Common myeloid progenitor, CD34-positive (primary cell): ENCODE results near the gene XYLT1.
A peak's percentile ranks its signal among the peaks of the same experiment; 100 is the strongest.

Experiments used
- CTCF ChIA-PET: fragments of 350-600 bp; sonication (Branson Sonifier 250); formaldehyde crosslinking; loops from one replicate; lab custom pipeline; 2021; ENCODE audit warnings: antibody characterized with exemption; lab: Charles Lee
- POLR2A ChIA-PET: fragments of 350-600 bp; sonication (Branson Sonifier 250); formaldehyde crosslinking; loops from one replicate; lab custom pipeline; 2021; ENCODE audit warnings: antibody characterized with exemption; lab: Charles Lee
- DNase-seq, 3 donors: peaks; one replicate each; pipeline versions ENCODE4 v3.0.0 to v3.0.0-alpha.2; 2013
- H3K27ac ChIP-seq, 2 experiments: 1 replicate in 1 of 2; 2 replicates in 1 of 2; pipeline ENCODE4 v1.7.0; 2013; ENCODE audit warnings: inconsistent platforms in 2 of 2, low read length in 2 of 2, mild to moderate bottlenecking in 2 of 2, low read depth in 1 of 2, moderate library complexity in 1 of 2; ENCODE audit not compliant: severe bottlenecking in 2 of 2, insufficient read depth in 1 of 2, poor library complexity in 1 of 2
- H3K27me3 ChIP-seq, 5 experiments: replicated peaks in 2 of 5; 1 replicate in 3 of 5; 2 replicates in 2 of 5; pipeline versions ENCODE4 v1.6.1 to v1.7.0; 2013; ENCODE audit warnings: low read length in 4 of 5, mild to moderate bottlenecking in 2 of 5, moderate library complexity in 2 of 5, inconsistent platforms in 1 of 5; ENCODE audit not compliant: insufficient read depth in 5 of 5, control insufficient read depth in 4 of 5
- H3K36me3 ChIP-seq, 4 experiments: 1 replicate in 2 of 4; 2 replicates in 2 of 4; pipeline versions ENCODE4 v1.6.1 to v1.7.0; 2013; ENCODE audit warnings: low read length in 3 of 4, control low read depth in 1 of 4, mild to moderate bottlenecking in 1 of 4; ENCODE audit not compliant: control insufficient read depth in 4 of 4, insufficient read depth in 4 of 4
- H3K4me1 ChIP-seq, 4 experiments: 1 replicate in 3 of 4; 2 replicates in 1 of 4; pipeline versions ENCODE4 v1.6.1 to v1.7.1; 2013; ENCODE audit warnings: low read length in 3 of 4, mild to moderate bottlenecking in 3 of 4, control low read depth in 1 of 4, inconsistent platforms in 1 of 4, moderate library complexity in 1 of 4; ENCODE audit not compliant: control insufficient read depth in 4 of 4, insufficient read depth in 4 of 4; ENCODE audit errors: control extremely low read depth in 1 of 4
- H3K4me3 ChIP-seq, 7 experiments: 1 replicate in 4 of 7; 2 replicates in 3 of 7; pipeline versions ENCODE4 v1.5.1 to v1.7.0; 2013; ENCODE audit warnings: mild to moderate bottlenecking in 7 of 7, low read length in 6 of 7, moderate library complexity in 6 of 7, inconsistent platforms in 2 of 7, low read depth in 2 of 7, control low read depth in 1 of 7; ENCODE audit not compliant: insufficient read depth in 4 of 7, control insufficient read depth in 1 of 7; ENCODE audit errors: extremely low read depth in 1 of 7
- H3K9me3 ChIP-seq, 5 experiments: 1 replicate in 4 of 5; 2 replicates in 1 of 5; pipeline versions ENCODE4 v1.6.1 to v1.7.1; 2013; ENCODE audit warnings: low read length in 4 of 5, mild to moderate bottlenecking in 2 of 5, inconsistent platforms in 1 of 5, low read depth in 1 of 5, moderate library complexity in 1 of 5; ENCODE audit not compliant: control insufficient read depth in 4 of 5, insufficient read depth in 2 of 5; ENCODE audit errors: control extremely low read depth in 1 of 5
- WGBS: methylation state at CpG from one replicate; pipeline ENCODE4 v1.1.5; 2013; ENCODE audit not compliant: insufficient coverage; 5-methylcytosine and 5-hydroxymethylcytosine counted together

Gene XYLT1

DNA sequence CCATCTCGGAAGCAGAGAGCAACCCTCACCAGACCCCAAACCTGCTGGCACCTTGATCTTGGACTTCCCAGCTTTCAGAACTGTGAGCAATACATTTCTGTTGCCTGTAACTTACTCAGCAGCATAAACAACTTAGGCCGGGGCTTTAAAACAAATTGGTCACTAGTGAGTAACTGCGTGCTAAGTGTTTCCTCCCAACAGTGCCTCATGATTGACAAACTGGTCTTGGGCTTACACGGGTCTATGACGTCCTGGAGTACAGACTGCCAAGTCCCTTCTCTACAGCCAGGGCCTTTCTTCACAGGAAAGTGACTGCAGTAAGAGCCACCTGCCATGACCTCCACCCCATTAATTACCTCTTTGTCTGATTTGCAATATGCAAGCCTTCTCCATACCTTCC is 136.7 kb downstream of the XYLT1 start:
- WGBS, result 30% methylated on average over 5 of the region's 5 CpGs
- Histone ChIP-seq H3K4me3 (no peak overlapping the region), H3K9me3 (no peaks in the 10 kb centered on the region), H3K4me1 (peaks cover 0 to 27% (median 19%) of the 10 kb centered on the region in 4 experiments), H3K27me3 (no peaks in the 10 kb centered on the region), H3K27ac (peak overlapping the region in 1 of 2 experiments; percentile 49), H3K36me3 (peaks cover 0 to 2% (median 0%) of the 10 kb centered on the region in 4 experiments)
- ChIA-PET POLR2A (no interaction called here), CTCF (interaction anchor here (0.9 kb wide), 1 partner anchor 100 kb away, joined by 3 read pairs; no protein-coding TSS in a partner anchor)
- DNase-seq, result peak; percentile 46 to 86 (median 71)

- ChIA-PET POLR2A (no interaction called here), CTCF (interaction anchor here (0.6 to 1.4 kb wide), 6 partner anchors 10 to 207 kb away, joined by 3 to 7 read pairs (median 3); no protein-coding TSS in a partner anchor)
- Histone ChIP-seq H3K4me3 (no peak overlapping the region), H3K36me3 (peaks cover 0 to 2% (median 0%) of the 10 kb centered on the region in 4 experiments), H3K27ac (no peak overlapping the region), H3K4me1 (peaks cover 1 to 27% (median 19%) of the 10 kb centered on the region in 4 experiments), H3K27me3 (no peaks in the 10 kb centered on the region), H3K9me3 (no peaks in the 10 kb centered on the region)
- WGBS, result 100% methylated on average over 1 of the region's 2 CpGs
- DNase-seq, result no peak
Observed at GRCh38 chr16:17333229-17333628, 137.5 kb downstream of the XYLT1 start.

GRCh38 chr16:17331991-17332390 is 138.8 kb downstream of the XYLT1 start:
- POLR2A ChIA-PET, result no interaction called here
- 94% methylated on average over 4 of the region's 4 CpGs for WGBS
- DNase-seq, result no peak
- Histone ChIP-seq H3K27ac (no peak overlapping the region), H3K4me3 (no peak overlapping the region), H3K9me3 (no peaks in the 10 kb centered on the region), H3K27me3 (no peaks in the 10 kb centered on the region), H3K36me3 (peaks cover 0 to 2% (median 0%) of the 10 kb centered on the region in 4 experiments), H3K4me1 (peaks cover 1 to 29% (median 19%) of the 10 kb centered on the region in 4 experiments)
- CTCF ChIA-PET, result interaction anchor here (1.4 kb wide), 1 partner anchor 9 kb away, joined by 7 read pairs; no protein-coding TSS in a partner anchor

GRCh38 chr16:17331071-17331607 is 139.6 kb downstream of the XYLT1 start:
- no peak overlapping the region for H3K4me3 ChIP-seq
- no peaks in the 10 kb centered on the region for H3K27me3 ChIP-seq
- ChIA-PET POLR2A (no interaction called here), CTCF (no interaction called here)
- DNase-seq, result no peak
- 100% methylated on average over 5 of the region's 10 CpGs for WGBS
- no peaks in the 10 kb centered on the region for H3K9me3 ChIP-seq
- H3K27ac ChIP-seq, result no peak overlapping the region
- H3K36me3 ChIP-seq, result no peaks in the 10 kb centered on the region
- peaks cover 1 to 23% (median 14%) of the 10 kb centered on the region in 4 experiments for H3K4me1 ChIP-seq

GRCh38 chr16:17330044-17330443 is 140.7 kb downstream of the XYLT1 start:
- H3K9me3 ChIP-seq, result no peaks in the 10 kb centered on the region
- CTCF ChIA-PET, result interaction anchor here (1.1 kb wide), 1 partner anchor 12 kb away, joined by 3 read pairs; no protein-coding TSS in a partner anchor
- DNase-seq, result no peak
- no peaks in the 10 kb centered on the region for H3K36me3 ChIP-seq
- H3K4me1 ChIP-seq, result peaks cover 1 to 18% (median 10%) of the 10 kb centered on the region in 4 experiments
- no peaks in the 10 kb centered on the region for H3K27me3 ChIP-seq
- WGBS, result 100% methylated on average over 1 of the region's 4 CpGs
- no peak overlapping the region for H3K4me3 ChIP-seq
- POLR2A ChIA-PET, result no interaction called here
- no peak overlapping the region for H3K27ac ChIP-seq

DNA sequence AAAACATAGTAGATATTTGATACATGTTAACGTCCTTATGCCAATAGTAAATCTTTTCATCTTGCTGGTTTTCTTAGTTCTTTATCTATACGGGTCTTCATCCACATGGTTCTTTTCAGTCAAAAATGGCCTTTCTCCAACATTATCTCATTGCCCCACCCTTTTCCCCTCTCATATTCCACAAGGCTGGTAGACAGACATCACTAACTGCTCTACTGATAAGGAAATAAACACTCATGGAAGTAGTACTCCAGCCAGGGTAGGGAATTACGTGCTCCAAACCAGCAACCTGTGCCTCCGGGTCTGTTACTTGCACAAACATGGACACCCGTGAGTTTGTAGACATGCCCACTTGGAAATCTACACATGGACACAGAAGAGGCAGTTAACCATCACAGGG is 141.4 kb downstream of the XYLT1 start:
- Histone ChIP-seq H3K27me3 (no peaks in the 10 kb centered on the region), H3K4me3 (no peak overlapping the region), H3K9me3 (no peaks in the 10 kb centered on the region), H3K4me1 (peaks cover 1 to 17% (median 10%) of the 10 kb centered on the region in 4 experiments), H3K36me3 (no peaks in the 10 kb centered on the region), H3K27ac (no peak overlapping the region)
- ChIA-PET CTCF (interaction anchor here (1.0 to 2.0 kb wide), 3 partner anchors 13 to 151 kb away, joined by 3 to 8 read pairs (median 3); no protein-coding TSS in a partner anchor), POLR2A (no interaction called here)
- DNase-seq, result no peak
- 89% methylated on average over 4 of the region's 5 CpGs for WGBS

DNA sequence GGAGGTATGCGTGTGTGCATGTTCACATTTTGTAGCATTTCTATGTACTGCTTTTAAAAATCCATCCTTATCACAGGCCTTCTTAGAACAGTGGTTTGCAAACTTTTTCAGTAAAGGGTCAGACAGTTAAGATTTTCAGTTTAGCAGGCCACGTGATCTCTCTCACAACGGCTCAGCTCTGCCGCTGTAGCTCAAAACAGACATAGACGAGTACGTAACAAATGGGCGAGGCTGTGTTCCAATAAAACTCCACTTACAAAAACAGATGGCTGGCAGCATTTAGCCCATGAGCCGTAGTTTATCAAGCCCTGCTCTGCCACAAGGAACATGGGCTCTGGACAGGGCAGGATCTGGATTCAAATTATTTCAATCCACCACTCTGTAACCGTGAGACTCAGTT is 141.8 kb downstream of the XYLT1 start:
- Histone ChIP-seq H3K36me3 (no peaks in the 10 kb centered on the region), H3K27ac (no peak overlapping the region), H3K9me3 (no peaks in the 10 kb centered on the region), H3K27me3 (no peaks in the 10 kb centered on the region), H3K4me1 (peaks cover 1 to 13% (median 10%) of the 10 kb centered on the region in 4 experiments), H3K4me3 (no peak overlapping the region)
- POLR2A ChIA-PET, result no interaction called here
- WGBS, result 85% methylated on average over 6 of the region's 9 CpGs
- no peak for DNase-seq
- CTCF ChIA-PET, result interaction anchor here (1.0 to 2.0 kb wide), 4 partner anchors 9 to 152 kb away, joined by 3 to 8 read pairs (median 4); no protein-coding TSS in a partner anchor
